Sigmoid colon (tissue), 7 donors: ENCODE measurements around the gene SLC4A11. TPM values are rescaled to one million over a fixed set of nuclear protein-coding genes. Genes with fewer than 3 reads are reported as not detected.

ENCODE experiments used
- polyA plus RNA-seq, 3 donors: library from polyadenylated mRNA; stranded (reverse); fragments of 200-250 nt; gene quantifications; one replicate each; pipeline ENCODE4 v1.2.3, GENCODE V29; 2013
- total RNA-seq, 4 donors: library from RNA; depleted of rRNA; stranded (reverse); fragments of >200 nt; gene quantifications; one replicate each; pipeline ENCODE4 v1.1.0, GENCODE V29; 2016
- donor health status: healthy with polysubstance abuse.
- donor health status: Bipolar disorder and iron deficiency.
- donor health status: healthy.

Gene SLC4A11
- total and polyA plus RNA-seq, 7 donors: 0.36 to 2.1 TPM; not detected in 5

Other genes starting within 250 kb of the SLC4A11 start
- gene GNRH2, start 195.6 kb downstream of the SLC4A11 start, total RNA-seq: 1 to 10 TPM in 1 of 4 donors, not detected in 3; 1.6 TPM
- gene GNRH2, start 195.6 kb downstream of the SLC4A11 start, polyA plus RNA-seq: 1 to 10 TPM in 1 of 3 donors, under 1 TPM in 1, not detected in 1; 0.34 to 8.4 TPM
- gene MRPS26, start 193.1 kb downstream of the SLC4A11 start, total RNA-seq: 10 to 100 TPM; 33.5 to 71.7 (median 65.0) TPM
- 10 to 100 TPM; 46.8 to 61.3 (median 48.8) TPM for gene MRPS26, start 193.1 kb downstream of the SLC4A11 start, polyA plus RNA-seq
- not detected for gene OXT, start 167.6 kb downstream of the SLC4A11 start, total RNA-seq
- gene OXT, start 167.6 kb downstream of the SLC4A11 start, polyA plus RNA-seq: under 1 TPM in 1 of 3 donors, not detected in 2; 0.29 TPM
- gene AVP, start 154.5 kb downstream of the SLC4A11 start, total RNA-seq: not detected
- not detected for gene AVP, start 154.5 kb downstream of the SLC4A11 start, polyA plus RNA-seq
- 10 to 100 TPM in 2 of 4 donors, 1 to 10 TPM in 2; 9.1 to 12.5 (median 10.3) TPM for gene FASTKD5, start 79.3 kb downstream of the SLC4A11 start, total RNA-seq
- gene FASTKD5, start 79.3 kb downstream of the SLC4A11 start, polyA plus RNA-seq: 10 to 100 TPM in 2 of 3 donors, 1 to 10 TPM in 1; 7.2 to 14.4 (median 11.3) TPM
- gene UBOX5, start 79.3 kb downstream of the SLC4A11 start, total RNA-seq: 1 to 10 TPM; 6.3 to 9.4 (median 7.5) TPM
- gene UBOX5, start 79.3 kb downstream of the SLC4A11 start, polyA plus RNA-seq: 1 to 10 TPM; 3.0 to 5.0 (median 3.0) TPM
- gene LZTS3, start 65.6 kb downstream of the SLC4A11 start, total RNA-seq: 1 to 10 TPM; 5.4 to 9.4 (median 8.4) TPM
- 10 to 100 TPM in 1 of 3 donors, 1 to 10 TPM in 2; 2.4 to 10.5 (median 2.5) TPM for gene LZTS3, start 65.6 kb downstream of the SLC4A11 start, polyA plus RNA-seq
- gene DDRGK1, start 34.5 kb downstream of the SLC4A11 start, total RNA-seq: 10 to 100 TPM; 56.0 to 86.1 (median 73.6) TPM
- 10 to 100 TPM; 16.8 to 74.3 (median 19.9) TPM for gene DDRGK1, start 34.5 kb downstream of the SLC4A11 start, polyA plus RNA-seq
- 10 to 100 TPM; 17.1 to 31.7 (median 22.6) TPM for gene ITPA, start 29.7 kb downstream of the SLC4A11 start, total RNA-seq
- 10 to 100 TPM; 47.4 to 92.5 (median 47.9) TPM for gene ITPA, start 29.7 kb downstream of the SLC4A11 start, polyA plus RNA-seq
- 10 to 100 TPM; 20.3 to 38.5 (median 22.8) TPM for gene DNAAF9, start 168.5 kb upstream of the SLC4A11 start, total RNA-seq
- 1 to 10 TPM in 2 of 3 donors, under 1 TPM in 1; 0.92 to 3.3 (median 1.2) TPM for gene DNAAF9, start 168.5 kb upstream of the SLC4A11 start, polyA plus RNA-seq
- 10 to 100 TPM; 11.4 to 16.1 (median 13.4) TPM for gene ATRN, start 231.8 kb upstream of the SLC4A11 start, total RNA-seq
- gene ATRN, start 231.8 kb upstream of the SLC4A11 start, polyA plus RNA-seq: 1 to 10 TPM; 1.2 to 6.7 (median 1.4) TPM